Measurements from ENCODE around the gene TMEM109. TPM values are rescaled to one million over a fixed set of nuclear protein-coding genes. Genes with fewer than 3 reads are reported as not detected.

TMEM109 gene
- total and polyA plus RNA-seq, 2 experiments from 2014 or later: 17.4 to 17.7 TPM

DNA sequence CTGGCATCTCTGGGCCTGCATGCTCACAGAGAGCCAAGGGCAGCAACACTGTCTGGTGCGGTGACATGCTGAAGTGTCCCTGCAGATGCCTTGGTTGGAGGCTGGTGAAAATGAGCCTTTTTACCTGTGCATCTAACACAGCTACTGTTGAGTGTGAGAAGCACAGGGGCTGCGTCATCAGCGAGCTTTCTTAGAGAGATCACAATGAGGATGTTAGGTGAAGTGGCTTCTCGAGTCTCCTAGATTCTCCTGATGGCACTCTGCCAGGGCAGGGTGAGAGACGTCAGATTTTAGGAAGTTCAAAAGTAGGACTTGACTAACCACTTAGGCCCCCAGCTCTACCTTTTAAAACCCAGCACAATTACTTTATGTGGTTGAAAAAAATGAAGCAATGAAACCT, 41.6 kb downstream of the TMEM109 start:
- H3K4me1 ChIP-seq (ENCODE audit: insufficient read depth): peaks cover 9% of the 10 kb centered on the region
- no peak overlapping the region for H3K27ac ChIP-seq (ENCODE audit: low read depth)
- H3K27me3 ChIP-seq (ENCODE audit: insufficient read depth): peaks cover 15% of the 10 kb centered on the region
- ATAC-seq (no peak), DNase-seq (ENCODE audit: low spot score) (no peak)
- H4K20me1 ChIP-seq (replicated peaks; ENCODE audit: insufficient read depth): no peaks in the 10 kb centered on the region
- H3K4me2 ChIP-seq: no peak overlapping the region
- no peak overlapping the region for H3K4me3 ChIP-seq
- H3K9me3 Mint-ChIP-seq: no peaks in the 10 kb centered on the region
- no peaks in the 10 kb centered on the region for H3F3A ChIP-seq (replicated peaks; ENCODE audit: low read depth)
- H3K27ac Mint-ChIP-seq: no peak overlapping the region
- H3K4me1 Mint-ChIP-seq: peaks cover 9% of the 10 kb centered on the region
- no peaks in the 10 kb centered on the region for H3K36me3 ChIP-seq (ENCODE audit: insufficient read depth)
- H3K79me2 ChIP-seq (replicated peaks; ENCODE audit: insufficient read depth): no peaks in the 10 kb centered on the region
- TF ChIP-seq ZNF331 (CRISPR knock-in tag; IDR thresholded peaks at IDR 0.05; ENCODE audit: low read depth): no peak
- no peak for TF ChIP-seq CREB1 (CRISPR knock-in tag; IDR thresholded peaks at IDR 0.05; ENCODE audit: low read depth)
- TF ChIP-seq EZH2 (IDR thresholded peaks at IDR 0.05; ENCODE audit: low read depth, unreplicated experiment): no peak
- TF ChIP-seq POLR2AphosphoS5 (IDR thresholded peaks at IDR 0.05; ENCODE audit: low read depth): no peak
- no peaks in the 10 kb centered on the region for H3K36me3 Mint-ChIP-seq (ENCODE audit: low read depth)
- H3K9me2 ChIP-seq (ENCODE audit: insufficient read depth): no peaks in the 10 kb centered on the region
- H3K27me3 Mint-ChIP-seq (ENCODE audit: insufficient read depth, low read depth, poor library complexity): peaks cover 19% of the 10 kb centered on the region
- no peak overlapping the region for H3K4me3 Mint-ChIP-seq
- no peak overlapping the region for H2AFZ ChIP-seq

DNA sequence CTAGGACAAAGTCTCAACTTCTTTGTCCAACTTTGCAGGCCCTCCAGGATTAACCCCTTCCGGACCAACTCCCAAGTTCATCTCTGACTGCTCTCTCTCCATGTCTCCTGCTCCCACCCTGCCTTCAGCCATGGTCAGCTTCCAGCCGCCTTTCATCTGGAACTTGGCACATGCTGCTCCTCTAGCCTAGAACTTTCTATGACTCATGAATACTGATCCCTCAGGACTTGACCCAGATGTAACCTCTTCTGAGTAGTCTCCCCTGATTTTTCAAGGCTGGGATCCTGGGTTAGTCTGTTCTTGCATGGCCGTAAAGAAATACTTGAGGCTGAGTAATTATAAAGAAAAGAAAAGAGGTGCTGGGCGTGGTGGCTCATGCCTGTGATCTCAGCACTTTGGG, 43.2 kb downstream of the TMEM109 start:
- Histone ChIP-seq H3K36me3 (ENCODE audit: insufficient read depth) (no peaks in the 10 kb centered on the region), H2AFZ (no peak overlapping the region), H3K27ac (ENCODE audit: low read depth) (no peak overlapping the region), H3K9me2 (ENCODE audit: insufficient read depth) (no peaks in the 10 kb centered on the region), H3K79me2 (replicated peaks; ENCODE audit: insufficient read depth) (no peaks in the 10 kb centered on the region), H3K4me3 (no peak overlapping the region), H4K20me1 (replicated peaks; ENCODE audit: insufficient read depth) (no peaks in the 10 kb centered on the region), H3K27me3 (ENCODE audit: insufficient read depth) (peaks cover 10% of the 10 kb centered on the region; the same call in 1 of the 2 replicates), H3K4me2 (no peak overlapping the region), H3K4me1 (ENCODE audit: insufficient read depth) (peaks cover 7% of the 10 kb centered on the region), H3F3A (replicated peaks; ENCODE audit: low read depth) (no peaks in the 10 kb centered on the region)
- DNase-seq (ENCODE audit: low spot score) (no peak), ATAC-seq (no peak)
- H3K4me3 Mint-ChIP-seq: no peak overlapping the region
- H3K9me3 Mint-ChIP-seq: no peaks in the 10 kb centered on the region
- peaks cover 8% of the 10 kb centered on the region for H3K4me1 Mint-ChIP-seq
- no peaks in the 10 kb centered on the region for H3K36me3 Mint-ChIP-seq (ENCODE audit: low read depth)
- H3K27ac Mint-ChIP-seq: no peak overlapping the region
- H3K27me3 Mint-ChIP-seq (ENCODE audit: insufficient read depth, low read depth, poor library complexity): peaks cover 11% of the 10 kb centered on the region
- no peak for TF ChIP-seq ZNF331 (CRISPR knock-in tag; IDR thresholded peaks at IDR 0.05; ENCODE audit: low read depth)
- TF ChIP-seq, protein P1, sequence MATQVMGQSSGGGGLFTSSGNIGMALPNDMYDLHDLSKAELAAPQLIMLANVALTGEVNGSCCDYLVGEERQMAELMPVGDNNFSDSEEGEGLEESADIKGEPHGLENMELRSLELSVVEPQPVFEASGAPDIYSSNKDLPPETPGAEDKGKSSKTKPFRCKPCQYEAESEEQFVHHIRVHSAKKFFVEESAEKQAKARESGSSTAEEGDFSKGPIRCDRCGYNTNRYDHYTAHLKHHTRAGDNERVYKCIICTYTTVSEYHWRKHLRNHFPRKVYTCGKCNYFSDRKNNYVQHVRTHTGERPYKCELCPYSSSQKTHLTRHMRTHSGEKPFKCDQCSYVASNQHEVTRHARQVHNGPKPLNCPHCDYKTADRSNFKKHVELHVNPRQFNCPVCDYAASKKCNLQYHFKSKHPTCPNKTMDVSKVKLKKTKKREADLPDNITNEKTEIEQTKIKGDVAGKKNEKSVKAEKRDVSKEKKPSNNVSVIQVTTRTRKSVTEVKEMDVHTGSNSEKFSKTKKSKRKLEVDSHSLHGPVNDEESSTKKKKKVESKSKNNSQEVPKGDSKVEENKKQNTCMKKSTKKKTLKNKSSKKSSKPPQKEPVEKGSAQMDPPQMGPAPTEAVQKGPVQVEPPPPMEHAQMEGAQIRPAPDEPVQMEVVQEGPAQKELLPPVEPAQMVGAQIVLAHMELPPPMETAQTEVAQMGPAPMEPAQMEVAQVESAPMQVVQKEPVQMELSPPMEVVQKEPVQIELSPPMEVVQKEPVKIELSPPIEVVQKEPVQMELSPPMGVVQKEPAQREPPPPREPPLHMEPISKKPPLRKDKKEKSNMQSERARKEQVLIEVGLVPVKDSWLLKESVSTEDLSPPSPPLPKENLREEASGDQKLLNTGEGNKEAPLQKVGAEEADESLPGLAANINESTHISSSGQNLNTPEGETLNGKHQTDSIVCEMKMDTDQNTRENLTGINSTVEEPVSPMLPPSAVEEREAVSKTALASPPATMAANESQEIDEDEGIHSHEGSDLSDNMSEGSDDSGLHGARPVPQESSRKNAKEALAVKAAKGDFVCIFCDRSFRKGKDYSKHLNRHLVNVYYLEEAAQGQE (IDR thresholded peaks at IDR 0.05; ENCODE audit: unreplicated experiment): no peak
- no peak for TF ChIP-seq JUNB (IDR thresholded peaks at IDR 0.05; ENCODE audit: unreplicated experiment)
- no peak for TF ChIP-seq EZH2 (IDR thresholded peaks at IDR 0.05; ENCODE audit: low read depth, unreplicated experiment)
- TF ChIP-seq, protein P2, sequence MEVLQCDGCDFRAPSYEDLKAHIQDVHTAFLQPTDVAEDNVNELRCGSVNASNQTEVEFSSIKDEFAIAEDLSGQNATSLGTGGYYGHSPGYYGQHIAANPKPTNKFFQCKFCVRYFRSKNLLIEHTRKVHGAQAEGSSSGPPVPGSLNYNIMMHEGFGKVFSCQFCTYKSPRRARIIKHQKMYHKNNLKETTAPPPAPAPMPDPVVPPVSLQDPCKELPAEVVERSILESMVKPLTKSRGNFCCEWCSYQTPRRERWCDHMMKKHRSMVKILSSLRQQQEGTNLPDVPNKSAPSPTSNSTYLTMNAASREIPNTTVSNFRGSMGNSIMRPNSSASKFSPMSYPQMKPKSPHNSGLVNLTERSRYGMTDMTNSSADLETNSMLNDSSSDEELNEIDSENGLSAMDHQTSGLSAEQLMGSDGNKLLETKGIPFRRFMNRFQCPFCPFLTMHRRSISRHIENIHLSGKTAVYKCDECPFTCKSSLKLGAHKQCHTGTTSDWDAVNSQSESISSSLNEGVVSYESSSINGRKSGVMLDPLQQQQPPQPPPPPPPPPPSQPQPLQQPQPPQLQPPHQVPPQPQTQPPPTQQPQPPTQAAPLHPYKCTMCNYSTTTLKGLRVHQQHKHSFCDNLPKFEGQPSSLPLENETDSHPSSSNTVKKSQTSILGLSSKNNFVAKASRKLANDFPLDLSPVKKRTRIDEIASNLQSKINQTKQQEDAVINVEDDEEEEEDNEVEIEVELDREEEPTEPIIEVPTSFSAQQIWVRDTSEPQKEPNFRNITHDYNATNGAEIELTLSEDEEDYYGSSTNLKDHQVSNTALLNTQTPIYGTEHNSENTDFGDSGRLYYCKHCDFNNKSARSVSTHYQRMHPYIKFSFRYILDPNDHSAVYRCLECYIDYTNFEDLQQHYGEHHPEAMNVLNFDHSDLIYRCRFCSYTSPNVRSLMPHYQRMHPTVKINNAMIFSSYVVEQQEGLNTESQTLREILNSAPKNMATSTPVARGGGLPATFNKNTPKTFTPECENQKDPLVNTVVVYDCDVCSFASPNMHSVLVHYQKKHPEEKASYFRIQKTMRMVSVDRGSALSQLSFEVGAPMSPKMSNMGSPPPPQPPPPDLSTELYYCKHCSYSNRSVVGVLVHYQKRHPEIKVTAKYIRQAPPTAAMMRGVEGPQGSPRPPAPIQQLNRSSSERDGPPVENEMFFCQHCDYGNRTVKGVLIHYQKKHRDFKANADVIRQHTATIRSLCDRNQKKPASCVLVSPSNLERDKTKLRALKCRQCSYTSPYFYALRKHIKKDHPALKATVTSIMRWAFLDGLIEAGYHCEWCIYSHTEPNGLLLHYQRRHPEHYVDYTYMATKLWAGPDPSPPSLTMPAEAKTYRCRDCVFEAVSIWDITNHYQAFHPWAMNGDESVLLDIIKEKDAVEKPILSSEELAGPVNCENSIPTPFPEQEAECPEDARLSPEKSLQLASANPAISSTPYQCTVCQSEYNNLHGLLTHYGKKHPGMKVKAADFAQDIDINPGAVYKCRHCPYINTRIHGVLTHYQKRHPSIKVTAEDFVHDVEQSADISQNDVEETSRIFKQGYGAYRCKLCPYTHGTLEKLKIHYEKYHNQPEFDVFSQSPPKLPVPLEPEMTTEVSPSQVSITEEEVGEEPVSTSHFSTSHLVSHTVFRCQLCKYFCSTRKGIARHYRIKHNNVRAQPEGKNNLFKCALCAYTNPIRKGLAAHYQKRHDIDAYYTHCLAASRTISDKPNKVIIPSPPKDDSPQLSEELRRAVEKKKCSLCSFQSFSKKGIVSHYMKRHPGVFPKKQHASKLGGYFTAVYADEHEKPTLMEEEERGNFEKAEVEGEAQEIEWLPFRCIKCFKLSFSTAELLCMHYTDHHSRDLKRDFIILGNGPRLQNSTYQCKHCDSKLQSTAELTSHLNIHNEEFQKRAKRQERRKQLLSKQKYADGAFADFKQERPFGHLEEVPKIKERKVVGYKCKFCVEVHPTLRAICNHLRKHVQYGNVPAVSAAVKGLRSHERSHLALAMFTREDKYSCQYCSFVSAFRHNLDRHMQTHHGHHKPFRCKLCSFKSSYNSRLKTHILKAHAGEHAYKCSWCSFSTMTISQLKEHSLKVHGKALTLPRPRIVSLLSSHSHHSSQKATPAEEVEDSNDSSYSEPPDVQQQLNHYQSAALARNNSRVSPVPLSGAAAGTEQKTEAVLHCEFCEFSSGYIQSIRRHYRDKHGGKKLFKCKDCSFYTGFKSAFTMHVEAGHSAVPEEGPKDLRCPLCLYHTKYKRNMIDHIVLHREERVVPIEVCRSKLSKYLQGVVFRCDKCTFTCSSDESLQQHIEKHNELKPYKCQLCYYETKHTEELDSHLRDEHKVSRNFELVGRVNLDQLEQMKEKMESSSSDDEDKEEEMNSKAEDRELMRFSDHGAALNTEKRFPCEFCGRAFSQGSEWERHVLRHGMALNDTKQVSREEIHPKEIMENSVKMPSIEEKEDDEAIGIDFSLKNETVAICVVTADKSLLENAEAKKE (CRISPR knock-in tag; IDR thresholded peaks at IDR 0.05): no peak
- TF ChIP-seq NANOG (IDR thresholded peaks at IDR 0.05; ENCODE audit: borderline replicate concordance): no peak
- TF ChIP-seq, protein P3, sequence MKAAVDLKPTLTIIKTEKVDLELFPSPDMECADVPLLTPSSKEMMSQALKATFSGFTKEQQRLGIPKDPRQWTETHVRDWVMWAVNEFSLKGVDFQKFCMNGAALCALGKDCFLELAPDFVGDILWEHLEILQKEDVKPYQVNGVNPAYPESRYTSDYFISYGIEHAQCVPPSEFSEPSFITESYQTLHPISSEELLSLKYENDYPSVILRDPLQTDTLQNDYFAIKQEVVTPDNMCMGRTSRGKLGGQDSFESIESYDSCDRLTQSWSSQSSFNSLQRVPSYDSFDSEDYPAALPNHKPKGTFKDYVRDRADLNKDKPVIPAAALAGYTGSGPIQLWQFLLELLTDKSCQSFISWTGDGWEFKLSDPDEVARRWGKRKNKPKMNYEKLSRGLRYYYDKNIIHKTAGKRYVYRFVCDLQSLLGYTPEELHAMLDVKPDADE (IDR thresholded peaks at IDR 0.05): no peak
- TF ChIP-seq CREB1 (CRISPR knock-in tag; IDR thresholded peaks at IDR 0.05; ENCODE audit: low read depth): no peak
- TF ChIP-seq STAT1 (IDR thresholded peaks at IDR 0.05; ENCODE audit: unreplicated experiment): no peak
- no peak for TF ChIP-seq ZNF114 (CRISPR knock-in tag; IDR thresholded peaks at IDR 0.05)

All from GM23338 (cell line).